ENCODE results near the gene PKLR.

The PKLR gene

DNA sequence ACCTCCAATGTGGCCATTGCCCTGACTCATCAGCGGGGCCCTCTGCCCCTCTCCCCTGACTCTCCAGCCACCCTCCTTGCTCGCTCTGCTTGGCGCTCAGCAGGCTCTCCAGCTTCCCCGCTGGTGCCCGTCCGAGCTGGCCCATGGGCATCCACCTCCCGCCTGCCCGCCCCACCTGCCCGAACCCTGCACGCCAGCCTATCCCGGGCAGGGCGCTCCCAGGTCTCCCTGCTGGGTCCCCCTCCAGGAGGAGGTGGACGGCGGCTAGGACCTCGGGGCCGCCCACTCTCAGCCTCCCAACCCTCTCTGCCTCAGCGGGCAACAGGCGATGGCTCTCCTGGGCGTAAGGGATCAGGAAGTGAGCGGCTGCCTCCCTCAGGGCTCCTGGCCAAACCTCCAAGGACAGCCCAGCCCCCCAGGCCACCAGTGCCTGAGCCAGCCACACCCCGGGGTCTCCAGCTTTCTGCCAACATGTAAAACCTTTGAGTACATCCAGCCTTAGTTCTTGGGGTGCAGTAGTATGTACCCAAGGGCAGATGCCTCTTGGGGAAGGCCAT, 13.2 kb downstream of the PKLR start:
- Histone ChIP-seq H3K27ac (no peak overlapping the region), H3K4me3 (ENCODE audit: low read depth in 1 of 2, low read length in 1 of 2) (no peak overlapping the region), H3K4me1 (ENCODE audit: control insufficient read depth in 1 of 2, insufficient read depth in 1 of 2, low read depth in 1 of 2, low read length in 1 of 2) (no peaks in the 10 kb centered on the region), H3K9me3 (no peaks in the 10 kb centered on the region), H3K27me3 (peaks cover 31% of the 10 kb centered on the region), H3K36me3 (no peaks in the 10 kb centered on the region)
- TF ChIP-seq, protein P1, sequence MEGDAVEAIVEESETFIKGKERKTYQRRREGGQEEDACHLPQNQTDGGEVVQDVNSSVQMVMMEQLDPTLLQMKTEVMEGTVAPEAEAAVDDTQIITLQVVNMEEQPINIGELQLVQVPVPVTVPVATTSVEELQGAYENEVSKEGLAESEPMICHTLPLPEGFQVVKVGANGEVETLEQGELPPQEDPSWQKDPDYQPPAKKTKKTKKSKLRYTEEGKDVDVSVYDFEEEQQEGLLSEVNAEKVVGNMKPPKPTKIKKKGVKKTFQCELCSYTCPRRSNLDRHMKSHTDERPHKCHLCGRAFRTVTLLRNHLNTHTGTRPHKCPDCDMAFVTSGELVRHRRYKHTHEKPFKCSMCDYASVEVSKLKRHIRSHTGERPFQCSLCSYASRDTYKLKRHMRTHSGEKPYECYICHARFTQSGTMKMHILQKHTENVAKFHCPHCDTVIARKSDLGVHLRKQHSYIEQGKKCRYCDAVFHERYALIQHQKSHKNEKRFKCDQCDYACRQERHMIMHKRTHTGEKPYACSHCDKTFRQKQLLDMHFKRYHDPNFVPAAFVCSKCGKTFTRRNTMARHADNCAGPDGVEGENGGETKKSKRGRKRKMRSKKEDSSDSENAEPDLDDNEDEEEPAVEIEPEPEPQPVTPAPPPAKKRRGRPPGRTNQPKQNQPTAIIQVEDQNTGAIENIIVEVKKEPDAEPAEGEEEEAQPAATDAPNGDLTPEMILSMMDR (IDR thresholded peaks at IDR 0.05), result no peak

DNA sequence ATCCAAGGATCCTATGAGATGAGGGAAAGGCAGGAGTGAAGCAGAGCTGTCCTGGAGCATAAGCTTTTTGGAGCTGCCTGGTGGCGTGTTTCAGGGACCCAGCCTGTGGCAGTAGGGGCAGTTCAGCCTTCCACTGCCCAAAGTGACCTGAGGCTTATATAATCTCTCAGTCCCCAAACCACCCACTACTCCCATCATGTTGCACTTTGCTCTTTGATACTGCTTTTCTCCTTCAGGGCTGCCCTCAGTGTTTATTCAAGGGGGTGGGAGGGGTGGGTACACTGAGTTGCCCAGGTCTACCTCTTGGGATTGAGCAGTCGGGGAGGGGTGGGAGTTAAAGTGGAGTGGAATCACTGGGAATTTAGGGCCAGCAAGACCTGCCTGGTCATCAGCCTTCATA, 14.7 kb downstream of the PKLR start:
- Histone ChIP-seq H3K27me3 (peaks cover 16% of the 10 kb centered on the region), H3K4me1 (ENCODE audit: control insufficient read depth in 1 of 2, insufficient read depth in 1 of 2, low read depth in 1 of 2, low read length in 1 of 2) (no peaks in the 10 kb centered on the region), H3K36me3 (no peaks in the 10 kb centered on the region), H3K9me3 (no peaks in the 10 kb centered on the region), H3K27ac (no peak overlapping the region), H3K4me3 (ENCODE audit: low read depth in 1 of 2, low read length in 1 of 2) (no peak overlapping the region)
- TF ChIP-seq, protein P1 (IDR thresholded peaks at IDR 0.05), result no peak

DNA sequence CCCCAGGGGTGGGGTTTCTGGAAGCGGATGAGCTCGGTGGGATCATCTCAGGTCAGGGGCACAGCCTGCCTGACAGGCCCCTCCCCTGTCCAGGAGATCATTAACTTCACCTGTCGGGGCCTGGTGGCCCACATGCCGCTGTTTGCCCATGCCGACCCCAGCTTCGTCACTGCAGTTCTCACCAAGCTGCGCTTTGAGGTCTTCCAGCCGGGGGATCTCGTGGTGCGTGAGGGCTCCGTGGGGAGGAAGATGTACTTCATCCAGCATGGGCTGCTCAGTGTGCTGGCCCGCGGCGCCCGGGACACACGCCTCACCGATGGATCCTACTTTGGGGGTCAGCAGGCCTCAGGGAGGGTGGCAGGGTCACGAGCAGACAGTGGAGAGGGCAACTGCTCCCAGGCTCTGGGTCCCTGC, 15.6 kb downstream of the PKLR start:
- TF ChIP-seq, protein P1 (IDR thresholded peaks at IDR 0.05), result no peak
- no peak overlapping the region for H3K4me3 ChIP-seq (ENCODE audit: low read depth in 1 of 2, low read length in 1 of 2)
- no peaks in the 10 kb centered on the region for H3K4me1 ChIP-seq (ENCODE audit: control insufficient read depth in 1 of 2, insufficient read depth in 1 of 2, low read depth in 1 of 2, low read length in 1 of 2)
- H3K9me3 ChIP-seq, result no peaks in the 10 kb centered on the region
- H3K27me3 ChIP-seq, result peaks cover 10% of the 10 kb centered on the region
- no peak overlapping the region for H3K27ac ChIP-seq
- no peaks in the 10 kb centered on the region for H3K36me3 ChIP-seq

DNA sequence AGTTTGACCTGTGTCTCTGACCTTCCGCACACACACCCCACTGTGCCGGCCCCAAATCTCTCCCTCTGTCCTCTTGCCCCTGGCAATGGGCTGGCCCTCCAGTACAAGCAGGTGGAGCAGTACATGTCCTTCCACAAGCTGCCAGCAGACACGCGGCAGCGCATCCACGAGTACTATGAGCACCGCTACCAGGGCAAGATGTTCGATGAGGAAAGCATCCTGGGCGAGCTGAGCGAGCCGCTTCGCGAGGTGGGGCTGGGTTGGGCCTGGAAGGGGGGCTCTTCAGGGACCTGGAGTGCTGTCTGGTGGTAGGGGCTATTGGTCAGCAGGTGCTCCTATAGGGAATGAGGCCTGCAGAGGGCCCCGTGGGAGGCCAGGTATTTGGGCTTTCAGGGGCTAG, 16.2 kb downstream of the PKLR start:
- H3K4me1 ChIP-seq (ENCODE audit: control insufficient read depth in 1 of 2, insufficient read depth in 1 of 2, low read depth in 1 of 2, low read length in 1 of 2), result no peaks in the 10 kb centered on the region
- TF ChIP-seq, protein P1 (IDR thresholded peaks at IDR 0.05), result no peak
- no peak overlapping the region for H3K4me3 ChIP-seq (ENCODE audit: low read depth in 1 of 2, low read length in 1 of 2)
- H3K36me3 ChIP-seq, result no peaks in the 10 kb centered on the region
- no peaks in the 10 kb centered on the region for H3K9me3 ChIP-seq
- peaks cover 4% of the 10 kb centered on the region for H3K27me3 ChIP-seq
- H3K27ac ChIP-seq, result no peak overlapping the region

DNA sequence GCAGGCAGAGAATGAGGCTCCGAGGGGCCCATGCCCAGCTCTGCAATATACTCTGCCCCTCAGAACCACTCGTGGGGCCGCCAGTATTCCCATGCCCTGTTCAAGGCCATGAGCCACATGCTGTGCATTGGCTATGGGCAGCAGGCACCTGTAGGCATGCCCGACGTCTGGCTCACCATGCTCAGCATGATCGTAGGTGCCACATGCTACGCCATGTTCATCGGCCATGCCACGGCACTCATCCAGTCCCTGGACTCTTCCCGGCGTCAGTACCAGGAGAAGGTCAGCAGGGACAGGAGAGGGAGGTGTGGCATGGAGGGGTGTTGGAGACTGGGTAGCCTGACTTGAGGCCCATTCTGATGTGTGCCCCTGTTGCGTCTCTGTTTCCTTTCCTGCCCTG, 16.8 kb downstream of the PKLR start:
- Histone ChIP-seq H3K4me3 (ENCODE audit: low read depth in 1 of 2, low read length in 1 of 2) (no peak overlapping the region), H3K4me1 (ENCODE audit: control insufficient read depth in 1 of 2, insufficient read depth in 1 of 2, low read depth in 1 of 2, low read length in 1 of 2) (no peaks in the 10 kb centered on the region), H3K36me3 (no peaks in the 10 kb centered on the region), H3K27me3 (peaks cover 5% of the 10 kb centered on the region), H3K27ac (no peak overlapping the region), H3K9me3 (no peaks in the 10 kb centered on the region)
- TF ChIP-seq, protein P1 (IDR thresholded peaks at IDR 0.05), result no peak

Data from neutrophil (primary cell).